NOMO-1 treated with dmso at 0.1 percent for 144 hours (cell line): ENCODE results near the gene AFTPH.

Experiments used
- DNase-seq: peaks from one replicate; lab custom pipeline; 2025; ENCODE audit not compliant: unreplicated experiment; lab: John Stamatoyannopoulos, UW

The AFTPH gene

GRCh38 chr2:64627860-64628841 is 104.0 kb downstream of the AFTPH start:
- DNase-seq: no peak

GRCh38 chr2:64629329-64629781 is 105.2 kb downstream of the AFTPH start:
- DNase-seq: no peak

- DNase-seq: no peak
Observed at GRCh38 chr2:64629875-64630274, 105.7 kb downstream of the AFTPH start.

GRCh38 chr2:64630752-64631151 is 106.6 kb downstream of the AFTPH start:
- no peak for DNase-seq

GRCh38 chr2:64631771-64632170 is 107.6 kb downstream of the AFTPH start:
- no peak for DNase-seq

- no peak for DNase-seq
Observed at GRCh38 chr2:64632835-64633819, 109.0 kb downstream of the AFTPH start.

- peak; percentile 26 for DNase-seq
Observed at GRCh38 chr2:64634345-64635267, 110.5 kb downstream of the AFTPH start.

GRCh38 chr2:64635976-64636911 is 112.1 kb downstream of the AFTPH start:
- peak; percentile 86 for DNase-seq

GRCh38 chr2:64637000-64637635 is 113.0 kb downstream of the AFTPH start:
- peak; percentile 44 for DNase-seq

- no peak for DNase-seq
Observed at GRCh38 chr2:64637931-64638330, 113.8 kb downstream of the AFTPH start.

- DNase-seq: no peak
Observed at GRCh38 chr2:64638502-64639120, 114.5 kb downstream of the AFTPH start.

GRCh38 chr2:64639691-64640090 is 115.6 kb downstream of the AFTPH start:
- DNase-seq: no peak

- no peak for DNase-seq
Observed at GRCh38 chr2:64640153-64641044, 116.3 kb downstream of the AFTPH start.

- DNase-seq: no peak
Observed at GRCh38 chr2:64641599-64641998, 117.5 kb downstream of the AFTPH start.
